ENCODE measurements around the gene EMID1.

Gene EMID1

GRCh38 chr22:29263791-29264276 is 58.1 kb downstream of the EMID1 start:
- no peaks in the 10 kb centered on the region for H3K9me3 Mint-ChIP-seq
- H3K4me3 Mint-ChIP-seq: no peak overlapping the region
- CTCF ChIA-PET: no interaction called here
- peaks cover 5% of the 10 kb centered on the region for H3K27me3 Mint-ChIP-seq
- H3K27ac Mint-ChIP-seq: no peak overlapping the region
- peaks cover 16% of the 10 kb centered on the region for H3K36me3 Mint-ChIP-seq
- peaks cover 13% of the 10 kb centered on the region for H3K4me1 Mint-ChIP-seq
- no peak for DNase-seq

- CTCF ChIA-PET: no interaction called here
- H3K4me1 Mint-ChIP-seq: peaks cover 23% of the 10 kb centered on the region
- DNase-seq: no peak
- no peak overlapping the region for H3K27ac Mint-ChIP-seq
- H3K4me3 Mint-ChIP-seq: no peak overlapping the region
- no peaks in the 10 kb centered on the region for H3K9me3 Mint-ChIP-seq
- H3K27me3 Mint-ChIP-seq: peaks cover 5% of the 10 kb centered on the region
- peaks cover 29% of the 10 kb centered on the region for H3K36me3 Mint-ChIP-seq
These were observed 59.6 kb downstream of the EMID1 start for GRCh38 chr22:29265305-29265704.

- CTCF ChIA-PET: no interaction called here
- H3K27ac Mint-ChIP-seq: no peak overlapping the region
- peaks cover 5% of the 10 kb centered on the region for H3K27me3 Mint-ChIP-seq
- H3K36me3 Mint-ChIP-seq: peaks cover 35% of the 10 kb centered on the region
- no peak overlapping the region for H3K4me3 Mint-ChIP-seq
- DNase-seq: no peak
- no peaks in the 10 kb centered on the region for H3K9me3 Mint-ChIP-seq
- H3K4me1 Mint-ChIP-seq: peaks cover 29% of the 10 kb centered on the region
These were observed 60.2 kb downstream of the EMID1 start for GRCh38 chr22:29265929-29266328.

GRCh38 chr22:29266564-29267461 is 61.1 kb downstream of the EMID1 start:
- Mint-ChIP-seq H3K27me3 (peaks cover 5% of the 10 kb centered on the region), H3K27ac (peak overlapping the region; percentile 96), H3K36me3 (peaks cover 42% of the 10 kb centered on the region), H3K4me3 (peak overlapping the region; percentile 84), H3K4me1 (peaks cover 38% of the 10 kb centered on the region), H3K9me3 (no peaks in the 10 kb centered on the region)
- CTCF ChIA-PET: interaction anchor here (1.4 kb wide), 1 partner anchor 10 kb away, joined by 5 read pairs; no protein-coding TSS in a partner anchor
- DNase-seq: no peak

DNA sequence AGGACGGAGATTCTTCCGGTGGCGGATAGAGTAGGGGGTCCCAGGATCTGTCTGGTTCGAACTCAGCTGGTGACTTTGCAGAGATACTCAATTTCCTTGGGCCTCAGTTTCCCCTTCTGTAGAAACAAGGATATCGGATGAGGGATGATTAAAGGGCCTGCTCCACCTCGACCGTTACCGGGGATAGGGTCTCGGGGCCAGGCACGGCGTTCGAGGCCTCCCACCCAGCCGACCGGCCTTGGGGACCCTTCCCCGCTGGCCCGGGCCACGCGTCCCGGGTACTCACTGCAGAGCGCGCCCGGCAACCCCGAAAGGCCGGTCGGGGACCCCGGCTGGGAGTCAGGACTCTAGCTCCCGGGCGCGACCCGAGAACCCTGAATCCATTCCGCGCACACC is 61.8 kb downstream of the EMID1 start:
- peak overlapping the region; percentile 84 for H3K4me3 Mint-ChIP-seq
- DNase-seq: no peak
- H3K36me3 Mint-ChIP-seq: peaks cover 47% of the 10 kb centered on the region
- peaks cover 44% of the 10 kb centered on the region for H3K4me1 Mint-ChIP-seq
- CTCF ChIA-PET: interaction anchor here (1.4 kb wide), 1 partner anchor 11 kb away, joined by 5 read pairs; no protein-coding TSS in a partner anchor
- H3K27ac Mint-ChIP-seq: peak overlapping the region; percentile 96
- no peaks in the 10 kb centered on the region for H3K9me3 Mint-ChIP-seq
- H3K27me3 Mint-ChIP-seq: peaks cover 5% of the 10 kb centered on the region

GRCh38 chr22:29267858-29268510 is 62.3 kb downstream of the EMID1 start, which contains the start of the genes EWSR1 and RHBDD3:
Gene EWSR1 (plus strand): TSS chr22:29268268. CDS start chr22:29268337, 69 bp downstream.
Gene RHBDD3 (minus strand): TSS chr22:29267981. CDS start chr22:29265626, 2,355 bp downstream.
- H3K9me3 Mint-ChIP-seq: no peaks in the 10 kb centered on the region
- DNase-seq: peak; percentile 95
- H3K4me3 Mint-ChIP-seq: peak within 1 kb of the TSS; percentile 84
- H3K4me1 Mint-ChIP-seq: peaks cover 50% of the 10 kb centered on the region
- peaks cover 49% of the 10 kb centered on the region for H3K36me3 Mint-ChIP-seq
- CTCF ChIA-PET: no interaction called here
- H3K27me3 Mint-ChIP-seq: peaks cover 5% of the 10 kb centered on the region
- peak within 1 kb of the TSS; percentile 96 for H3K27ac Mint-ChIP-seq

DNA sequence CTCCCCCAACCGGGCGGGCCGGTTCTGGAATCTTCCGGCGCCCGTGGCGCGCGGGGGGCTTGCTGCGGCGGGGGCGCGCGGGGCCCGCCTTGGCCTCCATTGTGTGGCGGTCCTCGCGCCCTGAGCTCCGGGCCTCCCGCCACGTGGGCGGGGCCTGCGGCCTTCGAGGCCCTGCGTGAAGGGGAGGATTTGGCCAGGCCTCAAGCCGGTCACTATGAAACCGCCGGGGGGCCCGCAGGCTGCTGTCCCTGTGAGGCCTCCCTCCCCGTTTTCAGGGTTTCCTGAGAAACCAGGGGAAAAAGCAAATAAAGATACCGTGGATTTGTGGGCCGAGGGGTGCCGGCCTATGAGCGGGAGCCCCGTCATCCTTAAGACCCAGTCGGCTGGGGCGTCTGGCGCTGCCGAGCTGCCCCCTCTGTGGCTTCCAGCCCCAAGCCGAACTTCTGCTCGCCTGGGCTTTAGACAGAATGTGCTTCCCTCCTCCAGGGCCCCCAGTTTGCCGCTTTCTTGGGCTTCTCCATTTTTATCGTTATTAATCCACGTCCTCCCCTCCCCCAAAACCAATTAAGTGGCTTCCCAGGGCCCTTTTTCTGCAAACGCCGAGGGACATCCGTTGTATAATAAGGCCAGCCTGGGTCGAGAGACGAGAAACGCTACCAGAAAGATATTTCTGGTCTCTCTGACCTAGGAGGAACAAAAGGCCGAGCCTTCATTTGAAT is 63.0 kb downstream of the EMID1 start:
- H3K27me3 Mint-ChIP-seq: peaks cover 5% of the 10 kb centered on the region
- peak overlapping the region; percentile 96 for H3K27ac Mint-ChIP-seq
- DNase-seq: peak; percentile 62
- peaks cover 56% of the 10 kb centered on the region for H3K4me1 Mint-ChIP-seq
- CTCF ChIA-PET: no interaction called here
- H3K9me3 Mint-ChIP-seq: no peaks in the 10 kb centered on the region
- peak overlapping the region; percentile 84 for H3K4me3 Mint-ChIP-seq
- peaks cover 55% of the 10 kb centered on the region for H3K36me3 Mint-ChIP-seq

GRCh38 chr22:29269230-29269604 is 63.5 kb downstream of the EMID1 start:
- peaks cover 5% of the 10 kb centered on the region for H3K27me3 Mint-ChIP-seq
- no peak for DNase-seq
- peak overlapping the region; percentile 96 for H3K27ac Mint-ChIP-seq
- peak overlapping the region; percentile 84 for H3K4me3 Mint-ChIP-seq
- peaks cover 58% of the 10 kb centered on the region for H3K36me3 Mint-ChIP-seq
- CTCF ChIA-PET: interaction anchor here (2.0 kb wide), 1 partner anchor 24 kb away, joined by 7 read pairs; no protein-coding TSS in a partner anchor
- H3K9me3 Mint-ChIP-seq: no peaks in the 10 kb centered on the region
- H3K4me1 Mint-ChIP-seq: peaks cover 59% of the 10 kb centered on the region

DNA sequence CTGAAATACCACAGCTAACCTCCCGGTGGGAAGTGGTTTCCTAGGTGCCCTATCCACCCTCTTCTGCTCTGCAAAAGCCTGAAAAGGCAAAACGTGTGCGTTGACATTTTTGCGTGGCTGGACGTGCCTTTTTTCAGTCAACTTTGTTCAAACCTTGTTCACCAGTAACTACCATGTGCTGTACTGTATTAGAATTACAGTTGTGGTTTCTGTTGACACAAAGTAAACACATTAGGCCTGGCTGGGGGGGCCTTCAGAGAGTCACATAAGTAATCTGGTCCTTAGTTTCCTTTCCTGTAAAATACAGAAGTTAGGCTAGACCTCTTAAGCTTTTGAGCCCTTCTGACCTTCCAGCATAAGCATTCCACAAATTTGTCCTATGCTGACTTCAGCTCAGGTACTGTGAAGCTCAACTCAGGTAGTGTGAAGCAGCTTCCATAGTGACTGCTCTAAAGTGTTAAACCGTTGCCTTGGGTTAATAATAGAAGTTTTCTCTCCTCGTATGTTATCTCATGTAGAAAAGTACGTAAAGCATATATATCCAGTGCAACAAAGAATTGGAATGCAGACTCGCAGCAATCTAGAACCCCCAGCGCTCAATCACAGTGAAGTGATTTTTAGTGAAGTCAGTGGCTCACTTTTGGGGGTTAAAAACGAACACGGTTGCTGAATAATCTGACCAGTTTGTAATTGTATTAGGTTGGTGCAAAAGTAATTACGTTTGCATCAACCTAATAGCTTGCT is 64.2 kb downstream of the EMID1 start:
- CTCF ChIA-PET: interaction anchor here (2.0 kb wide), 1 partner anchor 24 kb away, joined by 7 read pairs; no protein-coding TSS in a partner anchor
- H3K27ac Mint-ChIP-seq: peak overlapping the region; percentile 96
- DNase-seq: peak; percentile 35
- peaks cover 5% of the 10 kb centered on the region for H3K27me3 Mint-ChIP-seq
- H3K4me3 Mint-ChIP-seq: peak overlapping the region; percentile 84
- H3K4me1 Mint-ChIP-seq: peaks cover 62% of the 10 kb centered on the region
- no peaks in the 10 kb centered on the region for H3K9me3 Mint-ChIP-seq
- peaks cover 64% of the 10 kb centered on the region for H3K36me3 Mint-ChIP-seq

- no peak for DNase-seq
- Mint-ChIP-seq H3K4me3 (peak overlapping the region; percentile 84), H3K9me3 (no peaks in the 10 kb centered on the region), H3K27ac (peak overlapping the region; percentile 24), H3K4me1 (peaks cover 67% of the 10 kb centered on the region), H3K27me3 (peaks cover 5% of the 10 kb centered on the region), H3K36me3 (peaks cover 71% of the 10 kb centered on the region)
- CTCF ChIA-PET: interaction anchor here (2.0 kb wide), 1 partner anchor 25 kb away, joined by 7 read pairs; no protein-coding TSS in a partner anchor
These were observed 65.0 kb downstream of the EMID1 start for GRCh38 chr22:29270475-29271271.

GRCh38 chr22:29272624-29273023 is 66.9 kb downstream of the EMID1 start:
- H3K27ac Mint-ChIP-seq: no peak overlapping the region
- peaks cover 79% of the 10 kb centered on the region for H3K36me3 Mint-ChIP-seq
- H3K27me3 Mint-ChIP-seq: peaks cover 5% of the 10 kb centered on the region
- no peak overlapping the region for H3K4me3 Mint-ChIP-seq
- DNase-seq: no peak
- CTCF ChIA-PET: no interaction called here
- H3K9me3 Mint-ChIP-seq: no peaks in the 10 kb centered on the region
- peaks cover 60% of the 10 kb centered on the region for H3K4me1 Mint-ChIP-seq

DNA sequence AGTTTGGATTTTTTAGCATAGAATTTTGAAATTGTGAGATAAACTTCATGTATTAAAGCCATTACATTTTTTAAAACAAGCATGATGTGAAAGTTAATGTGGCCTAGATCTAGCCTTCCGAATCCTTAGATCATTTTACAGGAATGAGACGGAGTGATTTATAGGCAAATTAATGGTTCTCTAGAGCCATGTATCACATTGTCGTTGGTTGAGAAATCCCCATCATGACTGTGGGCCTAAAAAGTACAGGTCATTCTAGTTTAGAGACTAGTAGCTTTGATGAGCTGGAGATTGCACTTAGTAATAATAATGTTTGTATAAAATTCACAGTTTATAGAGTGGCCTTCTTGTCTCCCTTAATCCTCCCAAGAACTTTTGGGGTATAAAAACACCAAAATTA is 69.5 kb downstream of the EMID1 start:
- H3K4me1 Mint-ChIP-seq: peaks cover 53% of the 10 kb centered on the region
- CTCF ChIA-PET: no interaction called here
- H3K4me3 Mint-ChIP-seq: no peak overlapping the region

More for the DNA sequence above, 69.5 kb downstream of the EMID1 start:
- peaks cover 80% of the 10 kb centered on the region for H3K36me3 Mint-ChIP-seq
- no peak overlapping the region for H3K27ac Mint-ChIP-seq
- no peaks in the 10 kb centered on the region for H3K27me3 Mint-ChIP-seq
- DNase-seq: no peak
- no peaks in the 10 kb centered on the region for H3K9me3 Mint-ChIP-seq
